Erythroblast (primary cell): Measurements from ENCODE around the gene TREM1.

Experiments used
- GATA1 ChIP-seq: IDR thresholded peaks from 2 replicates; pipeline ENCODE4 v1.6.1; 2011; ENCODE audit warnings: low read depth, mild to moderate bottlenecking, control low read depth, low read length, moderate library complexity
- POLR2A ChIP-seq: IDR thresholded peaks from 2 replicates; pipeline ENCODE4 v1.6.1; 2011; ENCODE audit warnings: mild to moderate bottlenecking, low read length

- TF ChIP-seq POLR2A (no peak), GATA1 (no peak)
Measured at GRCh38 chr6:41237128-41237527, 49.4 kb downstream of the TREM1 start.
